HG03045 (cell line): Measurements from ENCODE around the gene KHDC3L.
A peak's percentile ranks its signal among the peaks of the same experiment; 100 is the strongest.

Experiments
- ATAC-seq: cut with Tn5 transposase; IDR thresholded peaks from one replicate; pipeline ENCODE4 v1.9.1; 2021; ENCODE audit warnings: mild to moderate bottlenecking, moderate library complexity; ENCODE audit not compliant: unreplicated experiment

Gene KHDC3L, protein sequence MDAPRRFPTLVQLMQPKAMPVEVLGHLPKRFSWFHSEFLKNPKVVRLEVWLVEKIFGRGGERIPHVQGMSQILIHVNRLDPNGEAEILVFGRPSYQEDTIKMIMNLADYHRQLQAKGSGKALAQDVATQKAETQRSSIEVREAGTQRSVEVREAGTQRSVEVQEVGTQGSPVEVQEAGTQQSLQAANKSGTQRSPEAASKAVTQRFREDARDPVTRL

GRCh38 chr6:73362358-73362757, at the start of gene KHDC3L:
Gene KHDC3L, plus strand, starts transcription at chr6:73362658. Its CDS starts 72 bp downstream, at chr6:73362730.
- no peak for ATAC-seq

- ATAC-seq, result no peak
These were observed 47.6 kb upstream of the KHDC3L start for GRCh38 chr6:73314577-73315492.

GRCh38 chr6:73323323-73323722, 39.1 kb upstream of the KHDC3L start:
- ATAC-seq, result no peak

- no peak for ATAC-seq
These were observed 36.8 kb upstream of the KHDC3L start for GRCh38 chr6:73325656-73326055.

GRCh38 chr6:73328790-73329189, 33.7 kb upstream of the KHDC3L start:
- ATAC-seq, result no peak

DNA sequence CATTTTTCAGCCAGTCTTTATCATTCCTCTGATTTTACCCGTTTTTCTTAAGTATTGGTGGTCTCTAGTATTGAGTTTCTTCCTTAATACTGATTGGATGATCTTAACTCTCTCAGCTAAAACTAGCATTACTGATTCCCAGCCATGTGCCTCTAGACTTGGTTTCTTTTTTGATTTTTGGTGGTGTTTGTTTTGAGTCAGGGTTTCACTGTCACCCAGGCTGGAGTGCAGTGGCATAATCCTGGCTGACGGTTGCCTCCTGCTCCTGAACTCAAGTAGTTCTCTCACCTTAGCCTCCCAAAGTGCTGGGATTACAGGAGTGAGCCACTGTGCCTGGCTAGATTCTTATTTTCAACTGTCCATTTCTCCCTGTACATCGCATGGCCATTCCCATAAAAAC, 33.3 kb upstream of the KHDC3L start:
- peak; percentile 64 for ATAC-seq

DNA sequence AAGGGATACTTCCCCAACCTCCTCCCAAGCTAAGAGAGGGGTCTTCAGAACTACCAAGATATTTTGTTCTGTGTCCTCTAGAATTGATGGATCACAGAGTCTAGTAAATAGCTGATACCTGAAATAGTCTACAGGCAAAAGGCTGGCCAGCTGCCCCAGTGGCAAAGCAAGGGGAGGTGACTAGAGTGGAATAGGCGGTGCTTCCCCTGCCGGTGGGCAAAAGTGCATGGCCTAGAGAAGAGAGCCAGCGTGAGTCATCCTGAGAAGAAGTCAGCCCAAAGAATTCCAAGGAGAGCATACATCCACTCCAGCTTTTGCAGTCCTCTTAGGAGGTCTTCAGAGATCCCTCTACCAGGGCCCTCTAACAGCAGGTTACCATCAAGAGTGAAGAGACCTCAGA, 23.1 kb upstream of the KHDC3L start:
- no peak for ATAC-seq

- ATAC-seq, result no peak
These were observed 22.4 kb upstream of the KHDC3L start for GRCh38 chr6:73340048-73340447.

DNA sequence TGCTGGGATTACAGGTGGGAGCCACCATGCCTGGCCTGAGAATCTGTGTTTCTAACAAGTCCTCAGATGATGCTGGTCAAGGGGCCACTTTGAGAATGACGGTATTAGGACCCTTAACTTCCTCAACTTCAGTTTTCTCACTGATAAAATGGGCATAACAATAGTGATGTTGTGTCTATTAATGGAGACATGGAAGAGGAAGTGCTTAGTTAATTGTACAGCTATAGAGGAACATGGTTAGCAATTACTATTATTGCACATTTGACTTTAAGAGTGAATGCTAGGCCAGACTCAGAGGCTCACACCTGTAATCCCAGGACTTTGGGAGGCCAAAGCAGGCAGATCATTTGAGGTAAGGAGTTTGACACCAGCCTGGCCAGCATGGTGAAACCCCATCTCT, 21.1 kb upstream of the KHDC3L start:
- no peak for ATAC-seq

GRCh38 chr6:73342174-73342573, 20.3 kb upstream of the KHDC3L start:
- no peak for ATAC-seq

GRCh38 chr6:73343164-73343563, 19.3 kb upstream of the KHDC3L start:
- no peak for ATAC-seq

- ATAC-seq, result no peak
These were observed 13.8 kb upstream of the KHDC3L start for GRCh38 chr6:73348550-73349204.

DNA sequence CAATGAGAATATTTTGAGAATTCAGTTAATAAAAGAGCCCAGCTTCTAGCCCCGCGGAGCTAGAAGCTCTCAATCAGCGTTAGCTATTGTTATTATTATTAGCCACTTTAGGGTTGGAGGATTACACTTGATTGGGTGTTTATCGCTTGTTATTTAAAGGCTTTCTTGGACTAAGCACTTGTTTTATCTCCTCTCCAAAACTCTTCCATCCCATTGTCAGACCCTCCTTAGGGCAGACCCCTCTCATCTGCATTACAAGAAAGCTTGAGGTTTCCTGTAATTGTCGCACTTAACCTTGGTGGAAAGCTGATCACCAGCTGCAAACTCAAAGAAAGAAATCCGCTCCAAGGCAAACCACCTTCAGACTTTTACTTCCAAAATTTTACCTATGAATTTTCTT, 13.1 kb upstream of the KHDC3L start:
- ATAC-seq, result no peak

- no peak for ATAC-seq
These were observed 8.5 kb upstream of the KHDC3L start, which contains the start of gene DPPA5 for GRCh38 chr6:73353636-73354593. Gene DPPA5, minus strand, starts transcription at chr6:73354276. Its CDS starts 51 bp downstream, at chr6:73354225.

DNA sequence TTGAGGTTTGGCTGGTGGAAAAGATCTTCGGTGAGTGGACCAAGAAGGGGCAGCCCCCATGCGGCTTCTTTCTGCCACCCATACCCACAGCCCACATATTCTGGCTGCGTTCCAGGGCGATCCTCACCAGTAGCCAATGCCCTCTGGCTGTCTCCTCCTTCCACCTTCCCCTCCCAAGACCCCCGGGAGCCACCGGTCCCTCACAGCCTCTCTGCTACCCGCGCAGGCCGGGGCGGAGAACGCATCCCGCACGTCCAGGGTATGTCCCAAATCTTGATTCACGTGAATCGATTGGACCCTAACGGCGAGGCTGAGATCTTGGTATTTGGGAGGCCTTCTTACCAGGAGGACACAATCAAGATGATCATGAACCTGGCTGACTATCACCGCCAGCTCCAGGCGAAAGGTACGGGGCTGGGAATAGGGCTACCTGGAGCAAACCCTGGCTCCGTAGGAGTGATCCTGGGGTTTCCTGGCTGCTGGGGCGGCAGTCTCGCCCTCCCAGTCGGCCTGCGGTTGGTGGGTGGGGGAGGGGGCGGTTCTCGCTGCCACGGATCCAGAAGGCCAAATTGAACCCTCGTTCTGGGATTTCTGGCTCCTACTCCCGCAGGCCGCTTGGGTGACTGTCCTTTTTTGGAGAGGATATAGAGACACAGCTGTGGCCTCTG, 545 bp downstream of the KHDC3L start:
- no peak for ATAC-seq

GRCh38 chr6:73363537-73363875, 1.0 kb downstream of the KHDC3L start:
- ATAC-seq, result no peak

GRCh38 chr6:73364121-73364520, 1.7 kb downstream of the KHDC3L start:
- ATAC-seq, result no peak

DNA sequence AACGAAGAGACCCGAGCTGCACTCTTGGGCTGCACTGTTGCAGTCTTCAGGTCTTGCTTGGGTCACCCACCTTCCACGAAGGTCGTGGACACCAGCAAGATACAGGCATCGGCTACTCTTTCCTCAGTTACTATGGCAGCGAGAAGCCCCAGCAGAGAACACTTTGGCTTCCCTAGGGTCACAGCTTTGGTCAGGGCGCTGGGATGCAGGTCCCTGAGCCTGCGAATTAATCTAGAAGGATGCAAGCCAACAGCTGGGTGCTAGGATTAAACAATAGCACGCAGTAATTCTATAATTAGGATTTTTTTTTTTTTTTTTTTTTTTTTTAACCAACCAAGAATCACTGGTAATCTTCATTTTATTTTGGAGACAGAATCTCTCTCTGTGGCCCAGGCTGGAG, 2.1 kb downstream of the KHDC3L start:
- ATAC-seq, result no peak

- ATAC-seq, result no peak
These were observed 5.4 kb downstream of the KHDC3L start for GRCh38 chr6:73367761-73368355.

GRCh38 chr6:73368675-73369074, 6.2 kb downstream of the KHDC3L start:
- no peak for ATAC-seq
